ENCODE measurements around the gene IRX4.

The IRX4 gene

GRCh38 chr5:1836176-1836890, 46.4 kb downstream of the IRX4 start:
- no peak for DNase-seq (ENCODE audit: low read depth)

GRCh38 chr5:1835431-1835830, 47.3 kb downstream of the IRX4 start:
- DNase-seq (ENCODE audit: low read depth), result no peak

- no peak for DNase-seq (ENCODE audit: low read depth)
Observed at GRCh38 chr5:1834721-1835429, 47.9 kb downstream of the IRX4 start.

- DNase-seq (ENCODE audit: low read depth), result no peak
Observed at GRCh38 chr5:1834022-1834551, 48.6 kb downstream of the IRX4 start.

- no peak for DNase-seq (ENCODE audit: low read depth)
Observed at GRCh38 chr5:1833264-1834021, 49.3 kb downstream of the IRX4 start.

GRCh38 chr5:1832511-1833250, 50.0 kb downstream of the IRX4 start:
- no peak for DNase-seq (ENCODE audit: low read depth)

- no peak for DNase-seq (ENCODE audit: low read depth)
Observed at GRCh38 chr5:1831677-1832313, 50.9 kb downstream of the IRX4 start.

GRCh38 chr5:1831257-1831656, 51.5 kb downstream of the IRX4 start:
- no peak for DNase-seq (ENCODE audit: low read depth)

- DNase-seq (ENCODE audit: low read depth), result no peak
Observed at GRCh38 chr5:1830571-1831228, 52.0 kb downstream of the IRX4 start.

GRCh38 chr5:1827886-1828397, 54.8 kb downstream of the IRX4 start:
- DNase-seq (ENCODE audit: low read depth), result no peak

Data from fibroblast of the conjunctiva (primary cell).